WTC11 (cell line): ENCODE data around the gene OPN3. TPM values are rescaled to one million over a fixed set of nuclear protein-coding genes. Genes with fewer than 3 reads are reported as not detected.

ENCODE experiments used
- ATAC-seq: fragments of 200-7000 bp; cut with Tn5 transposase; 2 replicates; pipeline ENCODE4 v1.10.0; 2021; ENCODE audit warnings: mild to moderate bottlenecking, moderate library complexity
- CTCF ChIA-PET: fragments of 300-600 bp; sonication (Branson Sonifier 250); formaldehyde crosslinking; loops from one replicate; lab custom pipeline; 2021; ENCODE audit warnings: antibody characterized with exemption; lab: Charles Lee
- POLR2A ChIA-PET: fragments of 350-600 bp; sonication (Branson Sonifier 250); formaldehyde crosslinking; loops from one replicate; lab custom pipeline; 2021; ENCODE audit warnings: antibody characterized with exemption; lab: Charles Lee
- DNase-seq: peaks from one replicate; pipeline ENCODE4 v3.0.0; 2021; ENCODE audit warnings: low spot score
- H3K27ac Mint-ChIP-seq: 2 replicates; pipeline ENCODE4 v1.8.0; 2021; ENCODE audit warnings: mixed read lengths
- H3K27me3 Mint-ChIP-seq: 2 replicates; pipeline ENCODE4 v1.8.0; 2021; ENCODE audit warnings: low read depth, mild to moderate bottlenecking, moderate library complexity, mixed read lengths
- H3K36me3 Mint-ChIP-seq: 2 replicates; pipeline ENCODE4 v1.8.0; 2021; ENCODE audit warnings: mixed read lengths
- H3K4me1 Mint-ChIP-seq: 2 replicates; pipeline ENCODE4 v1.8.0; 2022; ENCODE audit warnings: mixed read lengths
- H3K4me3 Mint-ChIP-seq: 2 replicates; pipeline ENCODE4 v1.8.0; 2021; ENCODE audit warnings: mild to moderate bottlenecking, moderate library complexity, mixed read lengths
- H3K9me3 Mint-ChIP-seq: 2 replicates; pipeline ENCODE4 v1.8.0; 2021; ENCODE audit warnings: mixed read lengths
- ATF3 ChIP-seq: sonication (generic); formaldehyde crosslinking; conservative IDR thresholded peaks from 2 replicates; pipeline ENCODE4 v1.8.1; 2022; ENCODE audit warnings: mild to moderate bottlenecking, missing genetic modification reagents
- ATF6 ChIP-seq: sonication (generic); formaldehyde crosslinking; IDR thresholded peaks from 2 replicates; pipeline ENCODE4 v1.8.1; 2023; ENCODE audit warnings: mild to moderate bottlenecking, missing genetic modification reagents
- CTCF ChIP-seq: fragments of 200-600 bp; IDR thresholded peaks from 2 replicates; pipeline ENCODE4 v1.8.0; 2022; ENCODE audit warnings: antibody characterized with exemption
- FOXP4 ChIP-seq: sonication (generic); formaldehyde crosslinking; IDR thresholded peaks from 2 replicates; pipeline ENCODE4 v1.8.0; 2022; ENCODE audit warnings: mild to moderate bottlenecking, missing genetic modification reagents
- KAT7 ChIP-seq: sonication (generic); formaldehyde crosslinking; IDR thresholded peaks from 2 replicates; pipeline ENCODE4 v1.8.1; 2023; ENCODE audit warnings: missing genetic modification reagents, mild to moderate bottlenecking, borderline replicate concordance
- NFATC4 ChIP-seq: fragments of 250-450 bp; sonication (Bioruptor Pico); IDR thresholded peaks from 2 replicates; pipeline ENCODE4 v1.9.0; 2021; ENCODE audit warnings: mild to moderate bottlenecking
- PRDM15 ChIP-seq: sonication (generic); formaldehyde crosslinking; IDR thresholded peaks from 2 replicates; pipeline ENCODE4 v1.8.0; 2022; ENCODE audit warnings: missing genetic modification reagents
- RELA ChIP-seq: sonication (generic); formaldehyde crosslinking; IDR thresholded peaks from 2 replicates; pipeline ENCODE4 v1.8.1; 2022; ENCODE audit warnings: missing genetic modification reagents, mild to moderate bottlenecking, borderline replicate concordance
- TEAD4 ChIP-seq: sonication (generic); formaldehyde crosslinking; IDR thresholded peaks from 2 replicates; pipeline ENCODE4 v1.8.0; 2022; ENCODE audit warnings: mild to moderate bottlenecking, missing genetic modification reagents
- ZNF121 ChIP-seq: sonication (generic); formaldehyde crosslinking; IDR thresholded peaks from 2 replicates; pipeline ENCODE4 v1.8.0; 2023; ENCODE audit warnings: missing genetic modification reagents
- ZNF423 ChIP-seq: fragments of 250-450 bp; sonication (Bioruptor Pico); IDR thresholded peaks from 2 replicates; pipeline ENCODE4 v2.1.2; 2022; ENCODE audit warnings: mild to moderate bottlenecking, moderate library complexity
- ZNF512 ChIP-seq: sonication (generic); formaldehyde crosslinking; IDR thresholded peaks from 2 replicates; pipeline ENCODE4 v1.8.1; 2022; ENCODE audit warnings: missing genetic modification reagents, borderline replicate concordance
- total RNA-seq: library from RNA; stranded (reverse); gene quantifications from 3 replicates; pipeline ENCODE4 v1.2.3, GENCODE V29; 2021

OPN3 gene
- total RNA-seq, 1 experiment from 2014 or later, result 17.2 TPM

- TF ChIP-seq RELA (CRISPR knock-in tag), result no peak
- no peak for TF ChIP-seq CTCF
- Mint-ChIP-seq H3K27me3 (no peaks in the 10 kb centered on the region), H3K4me3 (no peak overlapping the region), H3K4me1 (no peaks in the 10 kb centered on the region), H3K9me3 (peaks cover 4% of the 10 kb centered on the region; the same call in 1 of the 2 replicates), H3K36me3 (no peaks in the 10 kb centered on the region), H3K27ac (no peak overlapping the region)
- no peak for ATAC-seq
- DNase-seq, result no peak
- ChIA-PET CTCF (no interaction called here), POLR2A (no interaction called here)
Observed at GRCh38 chr1:241678536-241678935, 38.4 kb upstream of the OPN3 start.

- no peaks in the 10 kb centered on the region for H3K4me1 Mint-ChIP-seq
- no peaks in the 10 kb centered on the region for H3K27me3 Mint-ChIP-seq
- peaks cover 4% of the 10 kb centered on the region; the same call in 1 of the 2 replicates for H3K9me3 Mint-ChIP-seq
- CTCF ChIA-PET, result no interaction called here
- ATAC-seq (no peak), DNase-seq (no peak)
- no peak overlapping the region for H3K27ac Mint-ChIP-seq
- POLR2A ChIA-PET, result no interaction called here
- H3K36me3 Mint-ChIP-seq, result no peaks in the 10 kb centered on the region
- H3K4me3 Mint-ChIP-seq, result no peak overlapping the region
- TF ChIP-seq PRDM15 (CRISPR knock-in tag) (no peak), ZNF423 (CRISPR knock-in tag) (no peak), NFATC4 (CRISPR knock-in tag) (no peak), ZNF121 (CRISPR knock-in tag) (no peak), TEAD4 (CRISPR knock-in tag) (no peak), RELA (CRISPR knock-in tag) (no peak), ATF6 (CRISPR knock-in tag) (no peak), CTCF (no peak)
Observed at GRCh38 chr1:241677201-241677600, 37.0 kb upstream of the OPN3 start.

GRCh38 chr1:241675983-241676382 is 35.8 kb upstream of the OPN3 start:
- CTCF ChIA-PET, result no interaction called here
- Mint-ChIP-seq H3K4me3 (no peak overlapping the region), H3K9me3 (no peaks in the 10 kb centered on the region), H3K4me1 (no peaks in the 10 kb centered on the region), H3K27me3 (no peaks in the 10 kb centered on the region), H3K27ac (no peak overlapping the region), H3K36me3 (no peaks in the 10 kb centered on the region)
- ATAC-seq (no peak), DNase-seq (no peak)
- POLR2A ChIA-PET, result no interaction called here
- TF ChIP-seq FOXP4 (CRISPR knock-in tag), result no peak
- no peak for TF ChIP-seq ZNF512 (CRISPR knock-in tag)
- no peak for TF ChIP-seq CTCF
- no peak for TF ChIP-seq KAT7 (CRISPR knock-in tag)
- TF ChIP-seq ATF3 (CRISPR knock-in tag), result no peak
- no peak for TF ChIP-seq TEAD4 (CRISPR knock-in tag)
